Activated naive CD4-positive, alpha-beta T cell (primary cell): ENCODE measurements around the gene ZNF256.

Source experiments
- DNase-seq, 4 experiments: peaks; one replicate each; lab custom pipeline; 2025; lab: John Stamatoyannopoulos, UW

Gene ZNF256

DNA sequence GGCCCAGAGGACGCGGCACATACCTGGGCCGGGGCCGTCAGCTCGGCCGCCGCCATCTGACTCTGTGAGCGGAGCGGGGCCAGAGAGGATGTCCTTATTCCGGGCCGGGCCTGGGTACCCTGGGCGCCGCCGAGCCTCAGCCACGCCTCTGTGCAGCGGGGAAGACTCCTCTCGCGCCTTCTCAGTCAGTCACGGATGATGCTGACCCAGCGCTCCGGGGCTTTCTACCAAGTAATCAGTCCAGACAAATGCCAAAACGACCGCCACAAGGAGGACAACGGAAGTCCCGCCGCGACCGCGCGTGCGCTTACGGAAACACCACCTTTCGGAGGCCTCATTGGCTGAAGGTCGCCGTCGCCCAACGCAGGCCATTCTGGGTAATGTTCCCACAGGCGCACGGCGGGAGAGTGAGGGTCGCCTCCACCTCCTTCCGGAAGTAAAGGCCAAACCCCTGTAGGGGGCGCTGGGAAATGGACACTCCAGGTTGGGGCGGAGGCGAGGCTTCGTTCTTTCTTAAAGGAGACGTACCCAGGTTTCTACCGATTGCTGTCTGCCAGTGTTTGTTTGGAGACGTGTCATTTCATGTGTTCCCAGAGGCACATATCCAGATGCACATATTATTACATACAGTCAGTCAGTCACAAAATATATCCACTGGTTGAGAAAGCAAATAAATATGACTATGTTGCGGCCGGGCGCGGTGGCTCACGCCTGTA is at the start of gene ZNF256:
Gene ZNF256 (minus strand): TSS at position 288 of the 716 bp plus-strand sequence. CDS start 232 bp downstream, at position 56.
- DNase-seq = peak; percentile 73 to 79 (median 76)

- no peak for DNase-seq
Observed at GRCh38 chr19:57992841-57993240, 45.3 kb upstream of the ZNF256 start.

DNA sequence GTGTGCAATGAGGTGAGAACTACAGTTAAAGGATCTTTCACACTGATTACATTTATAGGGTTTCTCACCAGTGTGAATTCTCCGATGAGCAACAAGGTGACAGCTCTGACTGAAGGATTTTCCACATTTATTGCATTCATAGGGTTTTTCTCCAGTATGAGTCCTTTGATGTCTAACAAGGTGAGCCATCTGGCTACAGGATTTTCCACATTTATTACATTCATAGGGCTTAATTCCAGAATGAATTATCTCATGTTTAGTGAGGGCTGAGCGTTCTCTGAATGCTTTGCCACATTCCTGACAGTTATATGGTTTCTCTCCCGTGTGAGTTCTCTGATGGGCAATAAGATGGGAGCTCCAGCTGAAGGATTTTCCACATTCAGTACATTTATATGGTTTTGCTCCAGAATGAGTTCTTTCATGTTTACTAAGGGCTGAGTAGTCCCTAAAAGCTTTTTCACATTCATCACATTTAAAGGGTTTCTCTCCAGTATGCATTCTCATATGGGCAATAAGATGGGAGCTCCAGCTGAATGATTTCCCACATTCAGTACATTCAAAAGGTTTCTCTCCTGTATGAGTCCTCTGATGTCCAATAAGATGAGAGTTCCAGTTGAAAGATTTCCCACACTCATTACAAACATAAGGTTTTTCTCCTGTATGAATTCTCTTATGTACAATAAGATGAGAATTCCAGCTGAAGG is 31.2 kb upstream of the ZNF256 start:
- no peak for DNase-seq

DNA sequence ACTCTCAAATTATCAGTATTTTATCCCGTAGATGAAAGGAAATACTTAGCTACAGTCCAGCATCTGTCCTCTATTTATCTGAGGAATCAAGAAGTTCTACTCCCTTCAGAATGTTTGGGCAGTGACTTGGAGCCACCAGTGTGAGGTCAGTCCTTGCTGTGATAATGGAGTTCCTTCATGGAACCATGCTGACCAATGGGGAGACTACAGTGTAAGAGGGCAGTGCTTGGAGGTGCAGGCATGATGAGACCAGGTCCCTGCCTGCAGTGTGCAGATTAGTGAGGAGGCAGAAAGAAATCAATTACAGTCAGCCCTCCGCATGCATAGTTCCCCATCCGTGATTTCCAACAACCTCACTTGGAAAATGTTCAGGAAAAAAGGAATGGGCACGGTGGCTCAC is 26.9 kb upstream of the ZNF256 start, which contains the start of gene C19orf18:
Gene C19orf18 (minus strand): TSS at position 101 of the 400 bp plus-strand sequence. CDS start 102 bp downstream, outside the sequence.
- DNase-seq = no peak

DNA sequence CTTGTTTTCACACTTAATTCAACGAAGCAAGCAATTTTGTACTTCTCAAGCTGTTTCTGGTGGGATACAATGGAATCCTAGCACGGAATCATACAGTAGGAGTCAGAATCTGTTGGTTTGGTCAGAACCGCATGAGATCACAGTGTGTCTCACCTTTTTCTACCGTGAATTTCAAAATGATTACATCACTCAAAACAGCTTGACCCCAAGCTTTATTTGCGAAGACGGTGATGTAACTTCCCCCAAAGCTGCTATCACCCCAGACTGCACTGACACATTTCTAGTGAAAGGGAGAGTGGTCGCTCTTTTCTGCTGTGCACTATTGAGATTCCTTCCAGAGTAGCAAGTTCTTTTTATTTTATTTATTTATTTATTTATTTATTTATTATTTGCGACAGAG is 17.3 kb upstream of the ZNF256 start:
- no peak for DNase-seq

- no peak for DNase-seq
Observed at GRCh38 chr19:57961785-57962184, 14.3 kb upstream of the ZNF256 start.

- DNase-seq = no peak
Observed at GRCh38 chr19:57954996-57955395, 7.5 kb upstream of the ZNF256 start.

DNA sequence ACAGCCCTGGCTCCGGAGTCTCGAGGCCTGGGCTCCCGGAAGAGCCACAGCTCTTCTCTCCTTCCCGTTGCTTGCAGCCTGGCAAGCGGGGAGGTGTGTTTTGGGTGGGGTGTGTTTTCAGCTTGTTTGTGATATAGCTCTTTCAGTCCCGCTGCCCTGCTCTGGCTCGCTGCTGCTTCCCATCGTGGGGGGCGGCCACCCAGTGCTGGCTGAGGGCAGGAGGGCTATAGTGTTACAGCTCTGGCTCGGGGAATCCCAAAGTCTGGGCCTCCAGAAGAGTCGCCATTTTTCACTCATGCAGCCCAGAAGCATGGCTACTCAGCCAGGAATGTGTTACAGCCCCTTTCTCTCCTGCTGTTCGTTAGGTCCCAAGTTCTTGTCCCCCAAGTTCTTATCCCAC is 2.2 kb upstream of the ZNF256 start:
- DNase-seq = no peak

DNA sequence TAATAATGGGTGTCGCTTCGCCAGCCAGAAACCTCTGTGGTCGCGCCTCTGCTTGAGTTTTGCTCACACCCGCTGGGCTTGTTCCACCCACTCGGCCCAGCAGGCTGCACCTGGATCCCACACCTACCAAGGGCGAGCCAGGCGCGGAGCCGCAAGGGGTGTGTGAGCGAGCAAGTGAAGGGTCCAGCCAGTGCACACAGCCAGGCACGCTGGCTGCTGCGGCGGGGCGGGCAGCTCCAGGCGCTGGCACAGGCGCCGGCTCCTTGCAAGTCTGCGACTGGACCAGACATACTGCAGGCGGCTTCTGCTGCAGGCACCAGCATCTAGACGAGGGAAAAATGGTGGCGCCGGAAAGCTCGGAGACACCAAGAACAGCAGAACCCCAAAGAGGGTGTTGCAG is 1.8 kb upstream of the ZNF256 start:
- no peak for DNase-seq

- no peak for DNase-seq
Observed at GRCh38 chr19:57947088-57947418, 453 bp downstream of the ZNF256 start.

DNA sequence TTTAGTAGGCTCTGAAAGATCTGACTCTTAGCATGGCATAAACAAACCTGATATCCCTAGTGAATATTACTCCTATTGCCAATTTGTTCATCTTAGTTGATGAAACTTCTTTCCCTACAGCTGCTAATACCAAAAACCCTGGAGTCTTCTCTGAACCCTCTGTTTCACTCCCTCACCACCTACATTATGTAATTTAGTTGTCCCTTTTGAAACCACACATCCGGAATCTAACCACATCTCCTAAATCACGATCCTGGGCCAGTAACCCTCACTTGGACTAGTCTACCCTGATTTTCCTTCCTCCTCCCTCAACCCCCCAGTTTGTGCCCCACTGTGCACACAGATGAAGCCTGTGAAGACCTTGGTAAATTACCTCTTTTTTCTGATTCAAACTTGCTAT is 1.2 kb downstream of the ZNF256 start:
- DNase-seq = no peak

GRCh38 chr19:57941593-57941992 is 5.9 kb downstream of the ZNF256 start:
- DNase-seq = no peak

DNA sequence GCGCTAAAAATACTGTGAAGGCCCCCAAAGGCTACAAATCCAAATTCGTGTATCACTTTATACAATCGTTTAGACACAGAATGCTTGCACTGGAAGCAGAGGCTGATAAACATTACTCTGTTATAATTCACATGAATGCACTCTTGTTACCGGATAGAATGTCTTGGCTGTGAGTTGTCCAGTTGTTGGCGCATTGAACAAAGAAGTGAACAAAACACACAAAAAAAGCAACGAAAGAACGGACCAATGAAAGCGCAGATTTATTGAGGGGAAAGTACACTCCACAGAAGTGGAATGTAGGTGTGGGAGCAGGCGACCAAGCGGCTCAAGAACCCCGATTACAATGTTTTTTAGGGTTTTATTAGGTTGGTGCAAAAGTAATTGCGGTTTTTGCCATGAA is 11.8 kb downstream of the ZNF256 start:
- no peak for DNase-seq

GRCh38 chr19:57934820-57935665 is 12.5 kb downstream of the ZNF256 start, which contains the start of gene ZNF418:
TSS of gene ZNF418 (minus strand) at chr19:57935402. CDS start at chr19:57933822, 1,580 bp downstream.
- DNase-seq = peak in 1 of 4 experiments; percentile 17

DNA sequence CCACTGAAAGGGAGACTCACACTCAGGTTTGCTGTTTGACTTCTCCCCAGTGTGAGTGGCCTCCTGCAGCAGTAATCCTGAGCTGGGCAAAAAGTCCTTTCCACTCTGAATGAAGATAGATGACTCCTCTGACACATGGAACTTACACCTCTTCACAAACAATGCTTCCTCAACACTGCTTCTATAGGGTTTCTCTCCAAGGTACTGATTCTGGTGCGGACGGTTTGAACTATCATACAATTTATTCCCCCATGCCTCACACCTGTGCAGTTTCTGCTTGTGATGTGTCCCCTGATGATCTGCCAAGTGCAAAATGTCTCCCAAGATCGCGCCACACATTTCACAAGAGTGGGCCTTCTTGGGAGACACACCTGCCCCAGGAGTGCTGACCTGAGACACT is 19.9 kb downstream of the ZNF256 start:
- DNase-seq = no peak

GRCh38 chr19:57916168-57916995 is 31.1 kb downstream of the ZNF256 start, which contains the start of gene ZNF417:
TSS of gene ZNF417 (minus strand) at chr19:57916592. CDS start at chr19:57916411, 181 bp downstream.
- peak; percentile 45 to 72 (median 52) for DNase-seq

- no peak for DNase-seq
Observed at GRCh38 chr19:57914531-57914930, 33.0 kb downstream of the ZNF256 start.

- DNase-seq = no peak
Observed at GRCh38 chr19:57907394-57907793, 40.1 kb downstream of the ZNF256 start.

DNA sequence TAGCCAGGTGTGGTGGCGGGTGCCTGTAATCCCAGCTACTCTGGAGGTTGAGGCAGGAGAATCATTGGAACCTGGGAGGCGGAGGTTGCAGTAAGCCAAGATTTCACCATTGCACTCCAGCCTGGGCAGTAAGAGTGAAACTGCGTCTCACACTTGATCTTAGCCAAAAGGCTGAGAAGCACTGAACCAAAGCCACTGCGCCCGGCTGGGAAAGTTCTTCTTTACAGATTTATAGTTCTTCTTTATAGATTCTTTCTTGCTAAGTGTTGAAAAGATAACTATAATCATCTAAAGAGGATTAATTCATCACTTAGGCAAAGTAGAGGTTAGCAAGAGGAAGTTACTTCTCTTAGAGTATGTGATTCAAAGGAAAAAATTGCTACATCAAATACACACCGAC is 42.2 kb downstream of the ZNF256 start:
- DNase-seq = no peak

DNA sequence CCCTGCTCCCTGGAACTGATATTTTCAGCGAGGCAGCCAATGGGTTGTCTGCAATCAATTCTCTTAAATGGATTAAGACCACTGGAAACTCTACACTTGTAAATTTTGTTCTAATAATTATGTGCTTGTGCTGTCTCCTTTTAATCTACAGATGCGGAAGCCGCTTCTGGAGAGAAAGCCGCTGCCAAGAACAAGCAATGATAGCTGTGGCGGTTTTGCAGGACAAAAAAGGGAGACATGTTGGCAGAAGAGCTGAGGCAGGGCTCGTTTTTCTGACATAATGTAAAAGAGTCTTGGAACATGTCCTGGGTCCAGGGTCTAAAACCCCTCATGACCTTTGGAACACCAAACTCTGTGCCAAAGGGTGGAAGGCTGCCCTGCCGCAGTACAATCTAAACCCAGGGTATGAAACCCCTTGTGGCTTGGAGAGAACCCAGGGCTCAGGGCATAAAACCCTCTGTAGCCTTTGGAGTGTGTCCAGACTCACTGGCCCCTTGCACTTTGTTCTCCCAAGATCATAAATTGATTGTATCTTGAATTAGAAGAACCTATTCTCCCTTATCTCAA is 43.8 kb downstream of the ZNF256 start:
- no peak for DNase-seq

DNA sequence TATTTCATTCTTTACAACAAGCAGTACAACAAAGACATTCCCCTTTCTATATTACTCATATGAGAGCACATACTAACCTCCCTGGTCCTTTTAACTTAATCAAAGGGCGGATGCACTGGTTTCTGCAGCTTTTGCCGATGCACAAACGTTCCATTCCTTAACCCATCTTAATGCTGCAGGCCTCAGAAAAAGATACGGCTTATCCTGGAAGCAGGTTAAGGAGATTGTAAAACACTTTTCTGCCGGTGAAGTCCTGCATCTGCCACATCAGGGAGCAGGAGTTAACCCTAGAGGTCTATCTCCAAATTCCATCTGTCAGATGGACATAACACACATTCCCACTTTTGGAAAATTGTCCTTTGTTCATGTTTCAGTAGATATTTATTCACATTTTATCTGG is 47.2 kb downstream of the ZNF256 start:
- DNase-seq = no peak
